ENCODE measurements around the gene GALNT17. TPM values are rescaled to one million over a fixed set of nuclear protein-coding genes. Genes with fewer than 3 reads are reported as not detected.

Gene GALNT17
- total RNA-seq, 5 donors from 2014 or later (not counting 1 experiment from before 2014, with no cell fraction given) = 0.09 to 0.20 TPM; not detected in 3

DNA sequence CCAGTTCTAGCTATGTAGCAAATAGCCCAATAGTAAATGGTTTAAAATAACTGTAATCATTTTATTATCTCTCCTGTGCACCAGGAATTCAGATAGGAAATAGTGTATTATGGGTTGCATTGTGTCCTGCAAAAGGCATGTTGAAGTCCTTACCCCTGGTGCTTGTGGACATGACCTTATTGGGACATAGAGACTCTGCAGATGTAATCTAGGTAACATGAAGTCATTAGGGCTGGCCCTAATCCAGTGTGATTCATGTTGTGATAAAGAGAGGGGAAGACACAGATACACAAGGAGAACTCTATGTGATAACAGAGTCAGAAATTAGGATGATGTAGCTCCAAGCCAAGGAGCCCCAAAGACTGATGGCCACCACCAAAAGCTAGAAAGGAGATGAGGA, 462.8 kb downstream of the GALNT17 start:
- POLR2A ChIA-PET = no interaction called here
- no peak overlapping the region for H3K27ac Mint-ChIP-seq
- no peak overlapping the region for H3K4me3 Mint-ChIP-seq
- DNase-seq (no peak), ATAC-seq (replicated peaks in 1 of 4) (no peak)
- no peaks in the 10 kb centered on the region for H3K36me3 ChIP-seq (ENCODE audit: control insufficient read depth in 2 of 2, extremely low read depth in 1 of 2, insufficient read depth in 1 of 2, low read length in 1 of 2)
- CTCF ChIA-PET = no interaction called here
- no peaks in the 10 kb centered on the region for H3K27me3 Mint-ChIP-seq
- H3K4me1 ChIP-seq (ENCODE audit: control insufficient read depth in 1 of 2, extremely low read depth in 1 of 2, insufficient read depth in 2 of 2, low read length in 2 of 2) = no peaks in the 10 kb centered on the region
- H3K36me3 Mint-ChIP-seq = no peaks in the 10 kb centered on the region
- H3K9me3 Mint-ChIP-seq = peaks cover 11 to 16% (median 16%) of the 10 kb centered on the region in 3 donors
- H3K9me3 ChIP-seq = no peaks in the 10 kb centered on the region
- no peak overlapping the region for H3K4me3 ChIP-seq (ENCODE audit: control insufficient read depth in 1 of 2, extremely low read depth in 1 of 2, low read length in 1 of 2)
- H3K4me1 Mint-ChIP-seq = no peaks in the 10 kb centered on the region
- H3K27ac ChIP-seq (ENCODE audit: low read length) = no peak overlapping the region
- H3K27me3 ChIP-seq (replicated peaks in 1 of 2; ENCODE audit: control insufficient read depth in 2 of 2, extremely low read depth in 1 of 2, insufficient read depth in 2 of 2, low read length in 1 of 2) = no peaks in the 10 kb centered on the region

DNA sequence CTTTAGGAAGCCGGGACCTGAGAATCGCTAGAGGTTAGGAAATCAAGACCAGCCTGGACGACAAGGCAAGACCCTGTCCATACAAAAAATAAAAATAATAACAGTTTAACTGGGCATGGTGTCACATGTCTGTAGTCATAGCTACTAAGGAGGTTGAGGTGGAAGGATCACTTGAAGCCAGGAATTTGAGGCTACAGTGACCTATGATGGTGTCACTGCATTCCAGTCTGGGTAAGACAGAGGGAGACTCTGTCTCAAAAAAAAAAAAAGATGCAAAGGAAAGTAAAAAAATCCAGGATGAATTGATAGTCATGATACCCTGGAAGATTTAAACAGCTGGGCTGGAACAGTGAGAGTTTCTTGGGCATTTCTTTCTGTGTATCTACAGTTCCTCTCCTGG, 463.2 kb downstream of the GALNT17 start:
- no peak overlapping the region for H3K27ac ChIP-seq (ENCODE audit: low read length)
- CTCF ChIA-PET = no interaction called here
- Mint-ChIP-seq H3K4me3 (no peak overlapping the region), H3K27ac (no peak overlapping the region), H3K9me3 (peaks cover 11 to 21% (median 16%) of the 10 kb centered on the region in 3 donors), H3K4me1 (no peaks in the 10 kb centered on the region), H3K27me3 (no peaks in the 10 kb centered on the region), H3K36me3 (no peaks in the 10 kb centered on the region)
- H3K4me1 ChIP-seq (ENCODE audit: control insufficient read depth in 1 of 2, extremely low read depth in 1 of 2, insufficient read depth in 2 of 2, low read length in 2 of 2) = no peaks in the 10 kb centered on the region
- WGBS (ENCODE audit: insufficient coverage) = no CpG with 5 or more reads among the region's 3 CpGs
- H3K4me3 ChIP-seq (ENCODE audit: control insufficient read depth in 1 of 2, extremely low read depth in 1 of 2, low read length in 1 of 2) = no peak overlapping the region
- H3K9me3 ChIP-seq = no peaks in the 10 kb centered on the region
- no peaks in the 10 kb centered on the region for H3K36me3 ChIP-seq (ENCODE audit: control insufficient read depth in 2 of 2, extremely low read depth in 1 of 2, insufficient read depth in 1 of 2, low read length in 1 of 2)
- no peak for DNase-seq
- POLR2A ChIA-PET = no interaction called here
- no peak for ATAC-seq (replicated peaks in 1 of 4)
- no peaks in the 10 kb centered on the region for H3K27me3 ChIP-seq (replicated peaks in 1 of 2; ENCODE audit: control insufficient read depth in 2 of 2, extremely low read depth in 1 of 2, insufficient read depth in 2 of 2, low read length in 1 of 2)

DNA sequence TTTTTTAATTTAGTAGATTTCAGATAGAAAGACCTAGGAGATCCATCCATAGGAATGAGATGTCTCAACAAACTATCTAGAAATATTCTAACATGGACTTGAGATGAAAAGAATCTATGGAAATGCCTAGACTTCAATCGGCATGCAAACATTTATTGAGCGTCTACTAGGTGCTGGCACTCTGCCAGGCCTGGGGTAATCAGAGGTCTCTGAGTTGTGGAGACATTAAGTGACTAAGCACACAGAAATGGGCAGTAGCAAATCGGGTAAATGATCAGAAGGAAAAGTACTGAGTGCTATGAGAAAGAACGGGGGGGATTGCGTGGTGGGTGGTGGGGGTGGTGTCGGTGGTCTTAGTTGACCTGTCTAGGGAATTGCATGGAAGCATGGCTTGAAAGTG, 466.6 kb downstream of the GALNT17 start:
- Histone ChIP-seq H3K27me3 (replicated peaks in 1 of 2; ENCODE audit: control insufficient read depth in 2 of 2, extremely low read depth in 1 of 2, insufficient read depth in 2 of 2, low read length in 1 of 2) (no peaks in the 10 kb centered on the region), H3K9me3 (no peaks in the 10 kb centered on the region), H3K36me3 (ENCODE audit: control insufficient read depth in 2 of 2, extremely low read depth in 1 of 2, insufficient read depth in 1 of 2, low read length in 1 of 2) (no peaks in the 10 kb centered on the region), H3K27ac (ENCODE audit: low read length) (no peak overlapping the region), H3K4me3 (ENCODE audit: control insufficient read depth in 1 of 2, extremely low read depth in 1 of 2, low read length in 1 of 2) (no peak overlapping the region), H3K4me1 (ENCODE audit: control insufficient read depth in 1 of 2, extremely low read depth in 1 of 2, insufficient read depth in 2 of 2, low read length in 2 of 2) (no peaks in the 10 kb centered on the region)
- Mint-ChIP-seq H3K9me3 (peaks cover 13 to 21% (median 21%) of the 10 kb centered on the region in 3 donors), H3K4me1 (no peaks in the 10 kb centered on the region), H3K27ac (no peak overlapping the region), H3K36me3 (no peaks in the 10 kb centered on the region), H3K27me3 (no peaks in the 10 kb centered on the region), H3K4me3 (no peak overlapping the region)
- DNase-seq (no peak), ATAC-seq (replicated peaks in 1 of 4) (no peak)
- 96% methylated on average over 6 of the region's 6 CpGs for WGBS (ENCODE audit: insufficient coverage)
- CTCF ChIA-PET = no interaction called here
- POLR2A ChIA-PET = no interaction called here

DNA sequence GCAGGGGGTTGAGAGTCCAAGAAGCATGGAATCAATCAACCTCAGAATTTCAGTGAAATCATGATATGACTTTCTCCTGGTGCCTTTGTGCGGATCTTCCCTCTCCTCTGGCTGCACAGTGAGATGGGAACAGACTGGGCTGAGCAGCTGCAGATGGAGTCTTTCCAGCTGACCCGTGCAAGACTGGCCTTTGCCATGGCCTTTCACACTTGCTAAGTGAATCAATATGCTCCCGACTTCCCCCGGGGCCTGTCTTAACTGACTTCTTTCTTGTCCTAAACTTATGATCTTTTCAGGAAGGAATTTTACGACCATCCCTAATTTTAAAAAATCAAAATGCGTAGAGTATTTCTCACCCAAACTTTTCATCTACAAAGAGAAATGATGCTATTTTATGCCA, 469.9 kb downstream of the GALNT17 start:
- H3K9me3 Mint-ChIP-seq = peaks cover 5 to 24% (median 20%) of the 10 kb centered on the region in 3 donors
- H3K36me3 Mint-ChIP-seq = no peaks in the 10 kb centered on the region
- Histone ChIP-seq H3K36me3 (ENCODE audit: control insufficient read depth in 2 of 2, extremely low read depth in 1 of 2, insufficient read depth in 1 of 2, low read length in 1 of 2) (no peaks in the 10 kb centered on the region), H3K27ac (ENCODE audit: low read length) (no peak overlapping the region), H3K27me3 (replicated peaks in 1 of 2; ENCODE audit: control insufficient read depth in 2 of 2, extremely low read depth in 1 of 2, insufficient read depth in 2 of 2, low read length in 1 of 2) (no peaks in the 10 kb centered on the region), H3K4me3 (ENCODE audit: control insufficient read depth in 1 of 2, extremely low read depth in 1 of 2, low read length in 1 of 2) (no peak overlapping the region), H3K9me3 (no peaks in the 10 kb centered on the region), H3K4me1 (ENCODE audit: control insufficient read depth in 1 of 2, extremely low read depth in 1 of 2, insufficient read depth in 2 of 2, low read length in 2 of 2) (no peaks in the 10 kb centered on the region)
- CTCF ChIA-PET = no interaction called here
- WGBS (ENCODE audit: insufficient coverage) = 61% methylated on average over 3 of the region's 6 CpGs
- H3K27me3 Mint-ChIP-seq = no peaks in the 10 kb centered on the region
- POLR2A ChIA-PET = no interaction called here
- H3K4me3 Mint-ChIP-seq = no peak overlapping the region
- ATAC-seq (replicated peaks in 1 of 4) = no peak
- H3K4me1 Mint-ChIP-seq = no peaks in the 10 kb centered on the region
- DNase-seq = no peak
- no peak overlapping the region for H3K27ac Mint-ChIP-seq

DNA sequence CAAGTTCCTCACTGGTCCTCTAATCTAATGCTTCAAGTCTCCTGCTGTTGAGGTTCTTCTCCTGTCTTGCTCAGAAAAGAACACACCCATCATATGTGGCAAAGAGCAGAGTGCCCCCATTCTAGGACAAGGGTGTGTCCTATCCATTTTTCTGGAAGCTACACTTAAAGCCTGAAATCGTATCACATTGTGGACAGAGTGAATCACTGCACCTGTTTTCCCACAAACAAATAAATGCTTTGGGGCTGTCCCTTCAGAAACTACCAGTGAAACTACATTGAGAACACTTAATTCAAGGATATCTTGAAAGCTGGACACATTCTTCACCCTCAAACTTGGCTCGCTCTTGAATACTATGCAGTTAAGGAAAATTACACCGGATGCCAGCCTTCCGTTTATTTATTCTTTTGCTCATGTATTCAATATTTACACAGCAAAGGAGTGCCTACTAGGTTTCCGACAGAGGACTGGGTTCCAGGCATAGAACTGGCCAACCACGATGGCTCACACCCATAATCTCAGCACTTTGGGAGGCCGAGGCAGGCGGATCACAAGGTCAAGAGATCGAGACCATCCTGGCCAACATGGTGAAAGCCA, 473.0 kb downstream of the GALNT17 start:
- no peaks in the 10 kb centered on the region for H3K27me3 ChIP-seq (replicated peaks in 1 of 2; ENCODE audit: control insufficient read depth in 2 of 2, extremely low read depth in 1 of 2, insufficient read depth in 2 of 2, low read length in 1 of 2)
- ChIA-PET CTCF (no interaction called here), POLR2A (no interaction called here)
- no peaks in the 10 kb centered on the region for H3K36me3 Mint-ChIP-seq
- no peaks in the 10 kb centered on the region for H3K4me1 Mint-ChIP-seq
- no peak overlapping the region for H3K4me3 Mint-ChIP-seq
- H3K9me3 Mint-ChIP-seq = peaks cover 6 to 29% (median 27%) of the 10 kb centered on the region in 3 donors
- no peak overlapping the region for H3K4me3 ChIP-seq (ENCODE audit: control insufficient read depth in 1 of 2, extremely low read depth in 1 of 2, low read length in 1 of 2)
- no peaks in the 10 kb centered on the region for H3K27me3 Mint-ChIP-seq
- no peak overlapping the region for H3K27ac Mint-ChIP-seq
- DNase-seq = no peak
- no peak for ATAC-seq (replicated peaks in 1 of 4)
- WGBS (ENCODE audit: insufficient coverage) = 85% methylated on average over 4 of the region's 9 CpGs
- no peaks in the 10 kb centered on the region for H3K4me1 ChIP-seq (ENCODE audit: control insufficient read depth in 1 of 2, extremely low read depth in 1 of 2, insufficient read depth in 2 of 2, low read length in 2 of 2)
- no peak overlapping the region for H3K27ac ChIP-seq (ENCODE audit: low read length)
- no peaks in the 10 kb centered on the region for H3K9me3 ChIP-seq
- no peaks in the 10 kb centered on the region for H3K36me3 ChIP-seq (ENCODE audit: control insufficient read depth in 2 of 2, extremely low read depth in 1 of 2, insufficient read depth in 1 of 2, low read length in 1 of 2)

DNA sequence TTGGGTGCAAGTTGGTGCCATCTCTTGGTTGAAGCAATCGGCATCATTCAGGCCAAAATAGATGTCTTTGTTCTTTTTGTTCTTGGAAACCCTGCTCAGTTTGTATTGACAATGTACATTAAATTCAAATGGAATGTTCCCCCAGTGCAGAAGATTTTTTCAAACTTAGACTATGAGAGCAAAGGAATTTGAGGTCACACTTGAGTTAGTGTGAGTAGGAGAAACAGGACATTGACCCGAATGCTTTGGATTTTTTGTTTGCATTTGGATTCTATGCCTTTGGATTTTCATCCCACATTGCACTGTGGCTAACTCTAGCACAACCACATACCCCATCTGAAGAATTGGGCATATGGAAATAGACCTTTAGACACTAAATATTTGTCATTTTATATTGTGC, 480.0 kb downstream of the GALNT17 start:
- H3K27me3 ChIP-seq (replicated peaks in 1 of 2; ENCODE audit: control insufficient read depth in 2 of 2, extremely low read depth in 1 of 2, insufficient read depth in 2 of 2, low read length in 1 of 2) = no peaks in the 10 kb centered on the region
- ATAC-seq (replicated peaks in 1 of 4) = no peak
- H3K9me3 ChIP-seq = no peaks in the 10 kb centered on the region
- ChIA-PET POLR2A (no interaction called here), CTCF (no interaction called here)
- WGBS (ENCODE audit: insufficient coverage) = 100% methylated on average over 1 of the region's 2 CpGs
- Mint-ChIP-seq H3K4me3 (no peak overlapping the region), H3K9me3 (peaks cover 11 to 19% (median 18%) of the 10 kb centered on the region in 3 donors), H3K27me3 (no peaks in the 10 kb centered on the region), H3K4me1 (no peaks in the 10 kb centered on the region), H3K27ac (no peak overlapping the region), H3K36me3 (no peaks in the 10 kb centered on the region)
- H3K4me1 ChIP-seq (ENCODE audit: control insufficient read depth in 1 of 2, extremely low read depth in 1 of 2, insufficient read depth in 2 of 2, low read length in 2 of 2) = no peaks in the 10 kb centered on the region
- no peak overlapping the region for H3K27ac ChIP-seq (ENCODE audit: low read length)
- H3K36me3 ChIP-seq (ENCODE audit: control insufficient read depth in 2 of 2, extremely low read depth in 1 of 2, insufficient read depth in 1 of 2, low read length in 1 of 2) = no peaks in the 10 kb centered on the region
- no peak for DNase-seq
- no peak overlapping the region for H3K4me3 ChIP-seq (ENCODE audit: control insufficient read depth in 1 of 2, extremely low read depth in 1 of 2, low read length in 1 of 2)

DNA sequence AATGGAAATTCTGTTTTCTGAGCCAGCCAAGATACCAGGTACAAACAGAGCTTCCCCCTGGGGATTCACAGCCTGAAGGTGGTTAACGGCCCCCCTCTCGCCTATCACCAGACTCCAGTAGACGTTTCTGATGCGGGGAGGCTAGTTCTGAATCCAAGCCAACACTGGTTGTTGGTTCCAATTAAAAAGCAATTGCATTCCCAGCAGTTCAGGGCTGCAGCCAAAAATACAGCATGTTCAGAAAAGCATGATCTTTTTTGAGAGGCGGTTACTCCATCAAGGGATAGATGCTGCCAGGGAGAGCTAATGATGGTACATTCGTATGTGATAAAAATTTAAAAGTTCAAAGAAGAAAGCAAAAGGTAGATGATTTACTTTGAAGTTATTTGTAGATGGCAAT, 481.0 kb downstream of the GALNT17 start:
- no peak for DNase-seq
- no peaks in the 10 kb centered on the region for H3K36me3 ChIP-seq (ENCODE audit: control insufficient read depth in 2 of 2, extremely low read depth in 1 of 2, insufficient read depth in 1 of 2, low read length in 1 of 2)
- ChIA-PET CTCF (no interaction called here), POLR2A (no interaction called here)
- Mint-ChIP-seq H3K27ac (no peak overlapping the region), H3K36me3 (no peaks in the 10 kb centered on the region), H3K4me1 (no peaks in the 10 kb centered on the region), H3K4me3 (no peak overlapping the region), H3K27me3 (no peaks in the 10 kb centered on the region), H3K9me3 (peaks cover 10 to 15% (median 12%) of the 10 kb centered on the region in 3 donors)
- H3K9me3 ChIP-seq = no peaks in the 10 kb centered on the region
- no peaks in the 10 kb centered on the region for H3K27me3 ChIP-seq (replicated peaks in 1 of 2; ENCODE audit: control insufficient read depth in 2 of 2, extremely low read depth in 1 of 2, insufficient read depth in 2 of 2, low read length in 1 of 2)
- H3K27ac ChIP-seq (ENCODE audit: low read length) = no peak overlapping the region
- H3K4me1 ChIP-seq (ENCODE audit: control insufficient read depth in 1 of 2, extremely low read depth in 1 of 2, insufficient read depth in 2 of 2, low read length in 2 of 2) = no peaks in the 10 kb centered on the region
- H3K4me3 ChIP-seq (ENCODE audit: control insufficient read depth in 1 of 2, extremely low read depth in 1 of 2, low read length in 1 of 2) = no peak overlapping the region
- 76% methylated on average over 5 of the region's 6 CpGs for WGBS (ENCODE audit: insufficient coverage)
- ATAC-seq (replicated peaks in 1 of 4) = no peak
